Lower leg skin (tissue), 4 donors: ENCODE measurements around the gene PFKFB4. TPM values are rescaled to one million over a fixed set of nuclear protein-coding genes. Genes with fewer than 3 reads are reported as not detected.

Experiments used
- DNase-seq, 2 donors: peaks; one replicate each; pipeline ENCODE4 v3.0.0-alpha.2; 2019; ENCODE audit warnings: low spot score in 2 of 2
- H3K4me3 ChIP-seq: fragments of 200-600 bp; sonication (generic); 2 replicates; pipeline ENCODE4 v1.5.1; 2017; ENCODE audit warnings: mild to moderate bottlenecking, low read depth; ENCODE audit not compliant: poor library complexity, severe bottlenecking
- CTCF ChIP-seq, 3 donors: fragments of 450-650 bp; IDR thresholded peaks; one replicate each; pipeline ENCODE4 v1.5.1; 2016; ENCODE audit warnings: antibody characterized with exemption in 3 of 3, mild to moderate bottlenecking in 3 of 3, moderate library complexity in 2 of 3
- POLR2A ChIP-seq, 2 donors: fragments of 450-650 bp; IDR thresholded peaks; one replicate each; pipeline ENCODE4 v1.6.1; 2016 to 2017; ENCODE audit warnings: antibody characterized with exemption in 2 of 2, mild to moderate bottlenecking in 1 of 2, moderate library complexity in 1 of 2
- WGBS, 2 donors: methylation state at CpG; one replicate each; pipeline ENCODE4 v1.1.5; 2018; 5-methylcytosine and 5-hydroxymethylcytosine counted together
- intact Hi-C: fragments of 100-400 bp; cut with DNase I; formaldehyde crosslinking; loops from one replicate; pipeline ENCODE4 v1.15.0; 2023; ENCODE audit warnings: low total_unique reads
- total RNA-seq, 4 donors: library from RNA; depleted of rRNA; stranded (reverse); fragments of >200 nt; gene quantifications; one replicate each; pipeline ENCODE4 v1.1.0, GENCODE V29; 2016

The PFKFB4 gene
- total RNA-seq, 4 donors from 2014 or later: 3.7 to 8.8 (median 6.4) TPM

GRCh38 chr3:48518069-48518468 is 38.5 kb downstream of the PFKFB4 start:
- TF ChIP-seq POLR2A (IDR thresholded peaks at IDR 0.05): no peak
- TF ChIP-seq CTCF (IDR thresholded peaks at IDR 0.05): no peak
- 79 to 93% methylated on average over 4 to 6 of the region's 6 CpGs for WGBS, 2 donors
- no peak overlapping the region for H3K4me3 ChIP-seq
- intact Hi-C loops: no loop called here
- DNase-seq: no peak

DNA sequence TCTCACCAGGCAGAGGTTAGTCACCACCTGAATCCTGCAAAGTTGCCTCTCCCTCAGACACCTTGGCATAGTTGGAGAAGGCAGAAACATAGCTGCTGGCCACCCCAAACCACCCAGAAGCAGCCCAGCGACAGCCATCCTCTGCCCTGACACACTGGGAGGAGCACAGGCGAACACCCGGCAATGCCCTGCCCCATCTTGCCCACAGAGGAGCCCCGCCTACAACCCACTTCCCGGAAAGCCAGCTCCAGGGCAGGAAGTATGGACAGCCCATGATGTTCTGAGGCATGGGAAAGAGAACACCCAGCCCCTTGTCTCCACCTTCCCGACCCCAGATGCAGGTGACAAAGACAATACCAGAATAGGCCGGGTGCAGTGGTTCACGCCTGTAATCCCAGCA is 40.0 kb downstream of the PFKFB4 start:
- intact Hi-C loops: no loop called here
- no peak overlapping the region for H3K4me3 ChIP-seq
- 51 to 54% methylated on average over 8 of the region's 8 CpGs for WGBS, 2 donors
- no peak for DNase-seq
- TF ChIP-seq POLR2A (IDR thresholded peaks at IDR 0.05): no peak
- no peak for TF ChIP-seq CTCF (IDR thresholded peaks at IDR 0.05)

DNA sequence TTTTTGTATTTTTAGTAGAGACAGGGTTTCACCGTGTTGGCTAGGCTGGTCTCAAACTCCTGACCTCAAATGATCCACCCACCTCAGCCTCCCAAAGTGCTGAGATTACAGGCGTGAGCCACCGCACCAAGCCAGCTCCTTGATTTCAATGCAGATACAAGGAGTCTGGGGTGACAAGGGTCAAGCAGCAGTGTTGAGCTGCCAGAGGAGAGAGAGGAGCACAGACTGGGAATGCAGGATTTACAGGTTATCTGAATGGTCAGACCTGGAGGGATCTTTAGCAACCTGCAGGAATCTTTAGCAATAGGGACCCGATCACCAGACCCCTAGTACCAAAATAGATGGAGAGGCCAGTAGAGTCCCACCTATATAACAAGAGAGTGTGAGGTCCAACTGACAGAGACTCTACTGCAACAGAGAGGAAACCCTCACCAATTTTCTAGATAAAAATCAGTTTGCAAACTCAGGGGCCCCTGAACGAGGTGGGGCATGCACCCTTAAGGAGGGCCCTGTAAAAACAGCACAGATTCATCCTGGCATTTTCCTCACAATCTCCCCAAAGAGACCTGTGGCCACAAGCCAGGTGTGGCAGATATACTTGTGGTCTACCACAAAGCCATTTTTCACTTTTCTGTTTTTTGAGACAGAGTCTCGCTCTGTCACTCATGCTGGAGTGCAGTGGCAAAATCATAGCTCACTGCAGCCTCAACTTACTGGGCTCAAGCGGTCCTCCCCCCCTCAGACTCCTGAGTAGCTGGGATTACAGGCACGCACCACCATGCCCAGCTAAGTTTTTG is 42.0 kb downstream of the PFKFB4 start:
- 83 to 87% methylated on average over 8 of the region's 8 CpGs for WGBS, 2 donors
- no peak overlapping the region for H3K4me3 ChIP-seq
- no peak for DNase-seq
- intact Hi-C loops: no loop called here
- no peak for TF ChIP-seq POLR2A (IDR thresholded peaks at IDR 0.05)
- TF ChIP-seq CTCF (IDR thresholded peaks at IDR 0.05): no peak

DNA sequence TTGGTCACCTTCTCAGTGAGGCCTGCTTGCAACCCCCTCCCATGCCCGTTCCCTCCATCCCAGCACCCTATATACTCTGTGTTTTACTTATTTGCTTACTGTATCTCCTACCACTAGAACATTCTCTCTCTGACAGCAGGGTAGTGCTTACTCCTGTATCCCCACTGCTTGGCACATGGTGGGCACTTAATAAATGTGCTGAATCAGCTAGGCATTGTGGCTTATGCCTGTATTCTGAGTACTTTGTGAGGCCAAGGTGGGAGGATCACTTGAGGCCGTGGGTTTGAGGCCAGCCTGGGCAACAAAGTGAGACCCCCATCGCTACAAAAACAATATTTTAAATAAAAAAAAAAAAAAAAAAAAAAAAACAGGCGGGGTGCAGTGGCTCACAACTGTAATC is 45.1 kb downstream of the PFKFB4 start:
- whole genome bisulfite sequencing, 2 donors: 89 to 97% methylated on average over 4 of the region's 4 CpGs
- intact Hi-C loops: no loop called here
- no peak for DNase-seq
- no peak overlapping the region for H3K4me3 ChIP-seq
- no peak for TF ChIP-seq CTCF (IDR thresholded peaks at IDR 0.05)
- no peak for TF ChIP-seq POLR2A (IDR thresholded peaks at IDR 0.05)

DNA sequence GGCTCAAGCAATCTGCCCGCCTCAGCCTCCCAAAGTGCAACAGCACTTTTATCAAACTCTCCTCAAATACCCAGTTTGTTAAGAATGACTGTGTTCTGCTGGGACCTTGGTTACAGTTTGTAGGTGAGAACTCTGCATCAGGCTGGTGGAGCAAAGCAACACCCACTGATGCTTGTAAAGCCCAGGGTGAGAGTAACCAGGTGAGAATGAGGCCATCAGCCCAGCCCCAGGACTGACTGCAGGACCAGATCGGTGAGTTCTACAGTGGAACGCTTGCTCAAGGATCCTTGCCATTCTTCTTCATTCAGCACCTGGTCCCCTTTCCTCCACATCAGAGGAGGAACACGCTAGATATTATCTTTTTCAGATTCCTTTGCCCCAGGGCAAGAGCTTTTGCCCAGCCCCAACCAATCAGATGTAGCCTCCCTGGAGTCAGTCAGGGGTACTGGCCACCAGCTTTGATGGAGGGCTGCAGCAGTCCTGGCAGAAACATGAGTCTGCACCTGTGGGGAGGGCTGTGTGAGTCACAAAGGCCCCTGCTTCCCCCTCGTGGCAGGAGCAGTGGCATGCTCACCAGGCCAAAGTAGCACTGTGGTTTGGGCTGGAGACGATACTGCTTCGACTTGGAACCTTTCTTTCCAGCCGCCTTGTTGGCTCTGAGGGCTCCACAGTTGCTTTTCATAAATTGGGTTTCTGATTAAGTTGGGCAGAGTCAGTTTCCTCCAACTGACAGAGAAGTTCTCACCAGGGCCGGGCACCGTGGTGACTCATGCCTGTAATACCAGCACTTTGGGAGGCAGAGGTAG is 49.1 kb downstream of the PFKFB4 start:
- DNase-seq: no peak
- intact Hi-C loops: no loop called here
- no peak overlapping the region for H3K4me3 ChIP-seq
- 24 to 25% methylated on average over 10 of the region's 10 CpGs for WGBS, 2 donors
- TF ChIP-seq POLR2A (IDR thresholded peaks at IDR 0.05): no peak
- no peak for TF ChIP-seq CTCF (IDR thresholded peaks at IDR 0.05)
